Erythroblast (primary cell): ENCODE data around the gene SDR42E2.
"Not testable (repeated sequence)": the region's sequence is repeated elsewhere in the genome, so short reads cannot be mapped to it uniquely, and the experiment has no call there.

ENCODE experiments used
- DNase-seq, 2 experiments: peaks; one replicate each; lab custom pipeline; 2025; lab: John Stamatoyannopoulos, UW
- GATA1 ChIP-seq: IDR thresholded peaks from 2 replicates; pipeline ENCODE4 v1.6.1; 2011; ENCODE audit warnings: low read depth, mild to moderate bottlenecking, control low read depth, low read length, moderate library complexity
- POLR2A ChIP-seq: IDR thresholded peaks from 2 replicates; pipeline ENCODE4 v1.6.1; 2011; ENCODE audit warnings: mild to moderate bottlenecking, low read length

Gene SDR42E2

DNA sequence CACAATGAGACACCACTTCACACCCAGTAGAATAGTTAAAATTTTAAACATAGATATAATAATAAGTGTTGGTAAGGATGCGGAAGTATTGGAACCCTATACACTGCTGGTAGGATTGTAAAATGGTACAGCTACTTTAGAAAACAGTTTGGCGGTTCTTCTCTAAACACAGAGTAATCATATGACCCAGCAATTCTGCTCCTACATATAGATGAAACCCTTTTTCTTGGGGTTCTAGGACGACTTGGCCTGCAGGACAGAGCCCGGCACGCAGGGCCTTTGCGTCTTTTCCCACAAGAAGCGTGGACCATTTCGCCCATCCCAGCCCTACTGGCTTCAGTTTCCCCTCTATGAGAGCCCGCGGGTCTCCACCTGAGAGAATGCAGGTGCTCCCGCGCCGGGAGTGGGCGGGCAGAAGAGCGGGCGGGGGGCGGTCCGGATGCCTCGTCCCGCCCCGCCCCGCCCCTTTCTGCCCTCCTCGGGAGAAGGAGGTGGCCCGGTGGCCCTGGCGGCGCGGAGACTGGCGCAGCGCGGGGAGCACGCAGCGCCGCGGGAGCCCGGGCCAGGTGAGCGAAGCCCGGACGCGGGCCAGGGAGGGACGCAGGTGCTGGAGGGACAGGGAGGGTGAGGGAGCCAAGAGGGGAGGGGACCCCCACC is at the start of gene SDR42E2:
SDR42E2 (plus strand) TSS at position 508 of the 657 bp plus-strand sequence. CDS start 3,077 bp downstream, outside the sequence.
- TF ChIP-seq GATA1 (no peak), POLR2A (no peak)
- DNase-seq, result no peak

DNA sequence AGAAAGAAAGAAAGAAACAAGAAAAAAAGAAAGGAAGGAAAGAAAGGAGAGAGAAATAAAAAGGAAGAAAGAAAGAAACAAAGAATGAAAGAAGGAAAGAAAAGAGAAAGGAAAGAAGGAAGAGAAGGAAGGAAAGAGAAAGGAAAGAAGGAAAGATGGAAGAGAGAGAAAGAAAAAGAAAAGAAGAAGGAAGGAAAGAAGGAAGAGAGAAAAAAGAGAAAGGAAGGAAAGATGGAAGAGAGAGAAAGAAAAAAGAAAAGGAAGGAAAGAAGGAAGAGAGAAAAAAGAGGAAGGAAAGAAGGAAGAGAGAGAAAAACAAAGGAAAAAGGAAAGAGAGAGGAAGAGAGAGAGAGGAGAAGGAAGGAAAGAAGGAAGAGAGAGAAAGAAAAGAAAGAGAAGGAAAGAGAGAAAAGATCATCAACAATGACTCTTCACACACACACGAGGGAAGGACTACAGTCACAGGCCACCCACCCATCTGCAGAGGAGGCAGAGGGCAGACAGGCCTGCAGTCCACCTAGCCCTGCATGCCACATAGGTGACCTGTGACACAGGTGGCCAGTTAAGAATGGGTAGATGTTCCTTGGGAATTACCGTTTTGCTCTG is 46.1 kb upstream of the SDR42E2 start:
- TF ChIP-seq POLR2A, result no peak
- TF ChIP-seq GATA1, result no peak
- DNase-seq, result no peak

DNA sequence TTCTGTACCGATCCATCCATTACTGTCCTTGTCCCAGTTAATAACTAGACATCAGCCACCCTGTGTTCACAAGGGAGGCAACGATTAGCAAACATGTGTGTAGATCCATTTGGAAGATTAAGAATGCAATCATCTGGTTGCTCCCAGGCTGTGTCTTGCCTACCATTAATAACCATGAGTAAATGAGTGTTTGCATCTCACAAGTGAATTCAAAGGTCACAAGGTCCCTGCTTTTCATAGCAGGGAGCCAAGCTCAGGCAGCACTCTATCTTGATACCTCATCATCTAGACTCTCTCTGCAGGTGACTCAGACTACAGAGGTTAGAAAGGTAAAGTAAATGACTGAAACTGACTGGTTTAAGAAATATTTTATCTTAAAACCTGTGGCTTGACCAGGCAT is 44.7 kb upstream of the SDR42E2 start:
- TF ChIP-seq POLR2A (no peak), GATA1 (no peak)
- no peak for DNase-seq

DNA sequence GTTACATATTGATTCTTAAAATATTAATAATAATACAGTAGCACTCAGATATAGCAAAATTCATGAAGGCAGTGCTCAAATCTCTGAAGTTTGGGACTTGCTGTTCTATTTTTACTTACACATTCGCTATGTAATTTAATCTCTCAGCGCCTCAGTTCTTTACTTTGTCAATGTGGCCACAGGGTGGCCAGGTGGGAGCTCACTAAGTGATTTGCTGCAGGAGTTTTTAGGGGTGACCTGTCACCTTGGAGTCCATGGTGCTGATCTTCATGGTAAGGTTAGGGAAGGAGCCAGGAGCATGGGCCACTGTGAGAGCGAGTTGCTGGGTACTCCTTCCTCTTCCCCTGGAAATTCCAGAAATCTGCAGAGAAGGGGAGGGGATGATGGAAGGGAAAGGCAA is 41.9 kb upstream of the SDR42E2 start:
- no peak for DNase-seq
- TF ChIP-seq POLR2A (no peak), GATA1 (no peak)

DNA sequence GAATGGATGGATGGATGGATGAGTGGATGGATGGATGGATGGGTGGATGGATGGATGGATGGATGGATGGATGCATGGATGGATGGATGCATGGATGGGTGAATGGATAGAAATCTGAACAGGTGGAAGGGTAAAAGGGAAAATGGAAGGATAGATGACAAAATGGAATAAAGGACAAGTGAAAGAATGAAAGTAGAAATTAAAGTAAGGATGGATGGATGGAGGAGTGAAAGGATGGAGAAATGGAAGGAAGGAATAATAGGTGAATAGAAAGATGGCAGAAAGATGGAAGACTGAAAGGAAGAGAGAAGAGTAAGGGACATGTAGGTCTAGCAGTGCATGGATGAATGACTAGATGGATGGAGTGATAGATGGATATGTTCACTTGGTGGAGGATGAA is 40.1 kb upstream of the SDR42E2 start:
- TF ChIP-seq GATA1, result no peak
- TF ChIP-seq POLR2A, result no peak
- DNase-seq, result no peak

DNA sequence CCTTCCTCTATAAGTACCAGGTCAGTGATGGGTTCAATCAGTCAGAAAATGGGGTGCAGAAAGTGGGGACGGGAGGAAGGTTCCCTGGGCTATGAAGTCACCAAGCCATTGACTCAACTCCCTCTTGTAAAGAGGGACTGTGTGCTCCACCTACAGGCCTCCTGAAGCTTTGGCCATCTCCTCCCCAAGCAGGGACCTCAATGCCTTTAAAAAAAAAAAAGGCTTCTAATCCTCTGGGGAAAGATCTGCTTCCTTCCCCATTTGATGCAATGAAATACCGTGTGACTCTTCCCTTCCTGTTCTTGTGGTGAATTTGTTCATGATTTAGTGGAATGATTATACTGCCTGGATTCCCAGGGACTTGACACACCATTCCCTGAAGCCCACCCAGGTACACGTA is 39.2 kb upstream of the SDR42E2 start:
- TF ChIP-seq POLR2A, result no peak
- no peak for TF ChIP-seq GATA1
- no peak for DNase-seq

DNA sequence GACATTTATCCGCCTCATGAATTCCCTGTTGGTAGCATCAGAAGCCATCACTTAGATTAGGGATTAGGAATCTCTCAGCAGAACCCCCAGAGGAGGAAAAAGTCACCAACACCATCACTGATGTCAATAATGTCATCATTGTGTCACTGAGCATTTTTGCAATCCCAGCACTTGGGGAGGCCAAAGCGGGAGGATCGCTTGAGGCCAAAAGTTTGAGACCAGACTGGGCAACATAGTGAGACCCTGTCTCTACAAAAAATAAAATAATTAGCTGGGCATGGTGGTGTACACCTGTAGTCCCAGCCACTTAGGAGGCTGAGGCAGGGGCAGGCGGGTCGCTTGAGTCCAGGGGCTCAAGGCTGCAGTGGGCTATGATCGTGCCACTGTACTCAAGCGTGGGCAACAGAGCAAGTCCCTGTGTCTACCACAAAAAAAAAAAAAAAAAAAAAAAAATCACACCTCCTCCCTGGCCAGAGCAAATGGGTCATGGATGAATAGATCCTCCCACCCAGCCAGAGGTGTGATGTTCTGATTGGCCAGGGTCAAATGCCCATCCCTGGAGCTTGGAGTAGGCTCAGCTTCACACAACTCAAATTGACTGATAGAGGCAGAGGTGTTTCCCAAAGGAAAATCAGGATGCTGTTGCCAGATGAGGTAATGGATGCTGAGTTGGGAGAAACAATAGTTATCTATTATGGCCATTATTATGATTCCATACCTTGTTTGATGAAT is 38.4 kb upstream of the SDR42E2 start:
- TF ChIP-seq GATA1, result no peak
- TF ChIP-seq POLR2A, result no peak
- no peak for DNase-seq

DNA sequence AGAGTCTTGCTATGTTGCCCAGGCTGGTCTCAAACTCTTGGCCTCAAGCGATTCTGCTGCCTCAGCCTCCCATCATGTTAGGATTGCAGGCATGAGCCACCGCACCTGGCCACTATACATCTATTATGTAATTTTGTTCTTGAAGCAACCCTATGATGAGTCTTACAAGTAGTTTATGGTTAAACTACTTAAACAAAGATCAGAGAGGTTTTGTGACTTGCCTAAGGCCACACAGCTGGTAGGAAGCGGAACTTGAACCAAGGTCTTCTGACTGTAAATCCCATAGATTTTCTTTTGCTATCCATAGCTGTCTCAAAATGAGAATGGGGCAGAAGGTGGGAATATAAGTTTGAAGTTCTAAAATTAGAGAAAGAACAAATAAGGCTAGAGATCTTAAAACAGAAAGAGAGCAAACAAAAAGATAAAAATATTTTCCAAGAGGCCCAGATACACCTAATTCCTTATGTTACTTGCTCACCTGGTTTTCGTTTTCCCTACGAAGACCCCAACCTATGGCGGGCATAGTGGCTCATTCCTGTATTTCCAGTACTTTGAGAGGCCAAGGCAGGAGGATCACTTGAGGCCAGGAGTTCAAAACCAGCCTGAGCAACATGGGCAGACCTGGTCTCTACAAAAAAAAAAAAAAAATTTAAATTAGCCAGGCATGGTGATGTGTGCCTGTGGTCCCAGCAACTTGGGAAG is 37.6 kb upstream of the SDR42E2 start:
- no peak for DNase-seq
- TF ChIP-seq POLR2A, result no peak
- TF ChIP-seq GATA1, result no peak

DNA sequence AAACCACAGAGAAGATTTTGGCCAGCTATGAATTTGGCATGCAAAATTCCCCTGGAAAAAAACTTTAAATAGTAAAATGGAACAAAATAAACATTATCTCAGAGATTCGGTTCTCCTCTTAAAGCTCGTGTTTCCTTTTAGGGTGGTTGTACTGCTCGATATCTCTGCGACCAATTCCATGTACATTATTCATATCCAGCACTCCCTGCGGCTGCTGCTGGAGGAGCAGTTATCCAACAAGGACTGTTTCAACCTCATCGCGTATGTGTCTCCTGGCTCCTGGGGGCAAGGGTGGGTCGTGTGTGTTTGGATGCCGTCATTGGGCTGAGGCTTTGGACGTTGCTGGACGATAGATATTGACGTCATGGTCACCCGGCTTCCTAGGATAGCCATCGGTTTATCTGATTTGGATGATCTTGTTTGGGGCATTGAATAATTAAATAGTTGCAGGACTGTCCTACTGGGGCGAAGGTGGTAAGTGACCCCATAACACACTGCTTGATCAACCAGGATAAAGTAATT is 36.2 kb upstream of the SDR42E2 start:
- no peak for DNase-seq
- TF ChIP-seq POLR2A (no peak), GATA1 (no peak)

DNA sequence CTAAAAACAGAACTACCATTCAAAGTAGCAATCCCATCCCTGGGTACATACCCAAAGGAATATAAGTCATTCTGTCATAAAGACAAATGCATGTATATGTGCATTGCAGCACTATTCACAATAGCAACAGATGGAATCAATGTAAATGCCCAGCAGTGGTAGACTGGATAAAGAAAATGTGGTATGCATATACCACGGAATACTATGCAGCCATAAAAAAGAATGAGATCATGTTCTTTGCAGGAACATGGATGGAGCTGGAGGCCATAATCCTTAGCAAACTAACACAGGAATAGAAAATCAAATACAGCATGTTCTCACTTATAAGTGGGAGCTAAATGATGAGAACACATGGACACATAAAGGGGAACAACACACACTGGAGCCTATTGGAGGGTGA is 33.8 kb upstream of the SDR42E2 start:
- not testable (repeated sequence) for DNase-seq

DNA sequence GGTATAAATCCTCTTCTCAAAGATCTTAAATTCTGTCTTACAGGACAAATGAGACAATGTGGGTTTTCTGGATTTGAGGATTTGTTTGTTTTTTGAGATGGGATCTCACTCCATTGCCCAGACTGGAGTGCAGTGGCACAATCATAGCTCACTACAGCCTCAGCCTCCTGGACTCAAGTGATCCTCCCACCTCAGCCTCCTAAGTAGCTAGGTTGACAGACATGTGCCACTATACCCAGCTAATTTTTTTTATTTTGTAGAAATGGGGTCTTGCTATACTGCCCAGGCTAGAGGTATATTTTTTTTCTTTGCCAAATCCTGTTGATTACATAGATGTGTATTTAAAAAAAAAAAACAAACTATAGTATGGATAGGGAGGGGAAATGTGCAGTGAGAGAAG is 31.8 kb upstream of the SDR42E2 start:
- TF ChIP-seq POLR2A, result no peak
- TF ChIP-seq GATA1, result no peak

DNA sequence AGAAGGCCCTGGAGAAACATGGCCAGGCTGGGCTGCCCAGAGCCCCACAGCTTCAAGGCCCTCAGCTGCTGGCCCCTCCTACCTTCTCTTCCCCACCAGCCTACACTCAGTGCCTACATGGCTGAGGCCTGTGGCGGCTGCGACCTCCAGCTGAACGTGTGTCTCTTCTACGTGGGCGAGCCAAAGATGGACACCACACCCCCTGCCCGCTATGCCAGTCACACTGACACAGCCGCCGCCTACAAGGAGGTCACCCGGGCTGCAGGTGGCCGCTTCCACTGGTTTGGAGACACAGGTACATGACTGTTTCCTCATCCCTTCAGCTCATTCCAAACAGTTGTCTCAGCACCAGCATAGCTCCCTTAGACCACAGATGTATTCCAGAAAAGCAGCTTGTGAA is 29.5 kb upstream of the SDR42E2 start:
- no peak for TF ChIP-seq GATA1
- no peak for TF ChIP-seq POLR2A
- no peak for DNase-seq

More for the DNA sequence above, 31.8 kb upstream of the SDR42E2 start:
- DNase-seq, result no peak

DNA sequence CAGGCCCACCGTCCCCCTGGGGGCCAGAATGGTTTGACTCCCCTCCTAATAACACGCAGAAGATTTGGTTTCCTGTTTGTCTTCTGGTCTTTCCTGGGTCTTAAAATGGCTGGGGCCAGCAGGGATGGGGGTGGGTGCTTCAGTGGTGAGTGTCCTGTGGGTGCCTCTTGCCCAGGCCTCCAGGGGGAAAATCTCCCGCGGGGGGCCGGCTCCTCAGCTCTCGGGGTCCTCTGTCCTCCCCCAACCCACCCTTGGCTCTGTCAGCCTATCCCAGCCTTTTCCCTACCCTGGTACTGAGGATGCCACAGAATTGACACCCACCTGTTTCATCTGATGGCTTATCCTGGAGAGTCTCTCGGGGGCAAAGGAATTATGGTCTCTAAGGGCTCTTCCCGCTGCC is 23.8 kb upstream of the SDR42E2 start:
- TF ChIP-seq GATA1 (no peak), POLR2A (no peak)
- DNase-seq, result no peak

DNA sequence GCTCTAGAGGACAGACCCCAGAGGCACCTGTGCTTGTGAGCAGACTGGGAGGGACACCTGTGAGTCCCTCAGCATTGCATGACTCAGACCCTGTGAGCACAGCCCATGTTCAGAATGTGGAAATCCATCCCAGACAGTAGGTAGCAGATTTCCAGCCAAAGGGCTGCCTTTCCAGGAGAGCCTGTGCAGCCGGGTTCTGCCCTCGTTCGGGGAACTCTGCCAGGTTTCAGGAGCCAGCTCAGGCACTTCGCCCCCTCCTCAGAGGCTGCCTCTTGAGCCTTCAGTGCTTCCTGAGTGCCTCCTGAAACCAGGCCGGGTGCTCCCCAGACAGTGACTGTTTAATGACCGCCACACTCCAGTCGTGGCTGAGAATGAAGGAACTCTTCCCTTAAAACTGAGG is 23.3 kb upstream of the SDR42E2 start:
- no peak for DNase-seq
- TF ChIP-seq GATA1 (no peak), POLR2A (no peak)
